ENCODE results near the gene GRN.
A peak's percentile ranks its signal among the peaks of the same experiment; 100 is the strongest.

Gene GRN

GRCh38 chr17:44385287-44386181 lies 40.4 kb downstream of the GRN start:
- Histone ChIP-seq H3K4me3 (ENCODE audit: low read depth, low read length, poor library complexity, severe bottlenecking) (peak overlapping the region; percentile 53), H3K4me2 (ENCODE audit: low read length) (peak overlapping the region; percentile 67)

GRCh38 chr17:44386182-44386525 lies 41.1 kb downstream of the GRN start:
- no peak overlapping the region for H3K4me3 ChIP-seq (ENCODE audit: low read depth, low read length, poor library complexity, severe bottlenecking)
- no peaks in the 10 kb centered on the region for H4K20me1 ChIP-seq (ENCODE audit: insufficient read depth, low read length)
- no peak overlapping the region; the same call in 1 of the 2 replicates for H3K4me2 ChIP-seq (ENCODE audit: low read length)
- no peaks in the 10 kb centered on the region for H3F3A ChIP-seq (ENCODE audit: insufficient read depth, low read length)
- no peaks in the 10 kb centered on the region for H3K9me3 ChIP-seq (ENCODE audit: low read length)
- peaks cover 8% of the 10 kb centered on the region for H3K4me1 ChIP-seq (ENCODE audit: insufficient read depth, low read length, severe bottlenecking)
- TF ChIP-seq EZH2 (IDR thresholded peaks at IDR 0.05; ENCODE audit: borderline replicate concordance, low read length) (no peak), CTCF (IDR thresholded peaks at IDR 0.05; ENCODE audit: low read length) (no peak)
- H2AFZ ChIP-seq (ENCODE audit: low read length), result no peak overlapping the region
- H3K79me2 ChIP-seq (ENCODE audit: insufficient read depth, low read length), result no peaks in the 10 kb centered on the region
- H3K36me3 ChIP-seq (ENCODE audit: insufficient read depth, low read length), result no peaks in the 10 kb centered on the region
- H3K9ac ChIP-seq (ENCODE audit: low read length), result no peak overlapping the region
- no peaks in the 10 kb centered on the region for H3K27me3 ChIP-seq (ENCODE audit: insufficient read depth, low read length)
- no peaks in the 10 kb centered on the region for H3K9me2 ChIP-seq (ENCODE audit: low read depth, low read length)
- H3K27ac ChIP-seq (ENCODE audit: low read depth, low read length, poor library complexity, severe bottlenecking), result no peak overlapping the region

More at GRCh38 chr17:44385287-44386181, 40.4 kb downstream of the GRN start:
- H3K27me3 ChIP-seq (ENCODE audit: insufficient read depth, low read length), result no peaks in the 10 kb centered on the region
- no peaks in the 10 kb centered on the region for H3K79me2 ChIP-seq (ENCODE audit: insufficient read depth, low read length)
- H3K36me3 ChIP-seq (ENCODE audit: insufficient read depth, low read length), result no peaks in the 10 kb centered on the region
- peak overlapping the region; percentile 29; the same call in 1 of the 2 replicates for H3K9ac ChIP-seq (ENCODE audit: low read length)
- no peak overlapping the region for H2AFZ ChIP-seq (ENCODE audit: low read length)
- H3K9me2 ChIP-seq (ENCODE audit: low read depth, low read length), result no peaks in the 10 kb centered on the region
- TF ChIP-seq EZH2 (IDR thresholded peaks at IDR 0.05; ENCODE audit: borderline replicate concordance, low read length) (no peak), CTCF (IDR thresholded peaks at IDR 0.05; ENCODE audit: low read length) (peak; percentile 21; the same call in 1 of the 2 replicates)
- no peak overlapping the region for H3K27ac ChIP-seq (ENCODE audit: low read depth, low read length, poor library complexity, severe bottlenecking)
- H3K9me3 ChIP-seq (ENCODE audit: low read length), result no peaks in the 10 kb centered on the region
- peaks cover 8% of the 10 kb centered on the region for H3K4me1 ChIP-seq (ENCODE audit: insufficient read depth, low read length, severe bottlenecking)
- no peaks in the 10 kb centered on the region for H3F3A ChIP-seq (ENCODE audit: insufficient read depth, low read length)
- no peaks in the 10 kb centered on the region for H4K20me1 ChIP-seq (ENCODE audit: insufficient read depth, low read length)

- Histone ChIP-seq H3F3A (ENCODE audit: insufficient read depth, low read length) (no peaks in the 10 kb centered on the region), H3K27me3 (ENCODE audit: insufficient read depth, low read length) (no peaks in the 10 kb centered on the region), H3K79me2 (ENCODE audit: insufficient read depth, low read length) (no peaks in the 10 kb centered on the region), H3K4me3 (ENCODE audit: low read depth, low read length, poor library complexity, severe bottlenecking) (no peak overlapping the region), H3K4me2 (ENCODE audit: low read length) (no peak overlapping the region), H3K9me2 (ENCODE audit: low read depth, low read length) (no peaks in the 10 kb centered on the region), H3K4me1 (ENCODE audit: insufficient read depth, low read length, severe bottlenecking) (peaks cover 8% of the 10 kb centered on the region), H3K9me3 (ENCODE audit: low read length) (no peaks in the 10 kb centered on the region), H3K9ac (ENCODE audit: low read length) (no peak overlapping the region), H4K20me1 (ENCODE audit: insufficient read depth, low read length) (no peaks in the 10 kb centered on the region), H3K36me3 (ENCODE audit: insufficient read depth, low read length) (no peaks in the 10 kb centered on the region), H2AFZ (ENCODE audit: low read length) (no peak overlapping the region), H3K27ac (ENCODE audit: low read depth, low read length, poor library complexity, severe bottlenecking) (no peak overlapping the region)
- TF ChIP-seq CTCF (IDR thresholded peaks at IDR 0.05; ENCODE audit: low read length) (no peak), EZH2 (IDR thresholded peaks at IDR 0.05; ENCODE audit: borderline replicate concordance, low read length) (no peak)
Measured at GRCh38 chr17:44387804-44388203, 42.7 kb downstream of the GRN start.

All from OCI-LY1 (cell line).